Measurements from ENCODE around the gene ZNF385B. TPM values are rescaled to one million over a fixed set of nuclear protein-coding genes. Genes with fewer than 3 reads are reported as not detected.

The ZNF385B gene
- total RNA-seq: under 0.01 TPM in 1 of 2 replicates, not detected in the other

DNA sequence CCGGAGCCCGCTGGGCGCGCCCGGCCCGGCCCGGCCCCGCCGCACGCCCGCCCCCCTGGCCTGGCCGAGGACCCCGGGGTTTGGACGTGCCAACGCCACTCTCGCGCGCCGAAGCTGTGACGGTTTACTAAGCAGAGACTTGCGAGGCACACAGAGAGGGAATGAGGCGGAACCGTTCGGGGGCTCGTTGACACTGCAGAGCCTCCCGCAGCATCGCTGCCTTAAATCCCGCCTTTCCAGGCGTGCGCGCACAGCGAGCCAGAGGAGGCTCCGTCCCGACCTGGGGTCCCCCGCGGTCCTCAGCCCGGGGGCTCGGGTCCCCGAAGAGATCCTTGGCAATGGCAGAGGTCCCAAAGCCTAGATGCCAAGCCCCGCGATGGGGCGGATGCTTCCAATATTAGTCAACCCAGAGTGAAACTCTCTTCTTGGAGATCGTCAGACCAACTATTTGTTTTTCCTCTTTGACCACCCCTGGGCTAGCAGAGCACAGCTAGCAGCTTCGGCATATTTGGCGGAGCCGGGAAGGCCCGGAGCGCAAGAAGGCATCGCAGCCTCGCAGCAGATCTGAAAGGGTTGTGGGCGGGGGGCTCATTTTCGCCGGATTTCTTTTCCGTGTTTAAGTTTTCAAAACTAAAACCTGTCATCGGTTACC is at the start of gene ZNF385B:
ZNF385B (minus strand) TSS at position 197 of the 652 bp plus-strand sequence.

Other genes with a start within 250 kb of the ZNF385B start
- gene CWC22, start 145.7 kb upstream of the ZNF385B start, total RNA-seq: 13.3 and 18.1 TPM in 2 replicates